ENCODE results near the gene SKI. TPM values are rescaled to one million over a fixed set of nuclear protein-coding genes. Genes with fewer than 3 reads are reported as not detected.

The SKI gene
- total RNA-seq, 4 donors from 2014 or later = 24.4 to 52.4 (median 32.2) TPM

DNA sequence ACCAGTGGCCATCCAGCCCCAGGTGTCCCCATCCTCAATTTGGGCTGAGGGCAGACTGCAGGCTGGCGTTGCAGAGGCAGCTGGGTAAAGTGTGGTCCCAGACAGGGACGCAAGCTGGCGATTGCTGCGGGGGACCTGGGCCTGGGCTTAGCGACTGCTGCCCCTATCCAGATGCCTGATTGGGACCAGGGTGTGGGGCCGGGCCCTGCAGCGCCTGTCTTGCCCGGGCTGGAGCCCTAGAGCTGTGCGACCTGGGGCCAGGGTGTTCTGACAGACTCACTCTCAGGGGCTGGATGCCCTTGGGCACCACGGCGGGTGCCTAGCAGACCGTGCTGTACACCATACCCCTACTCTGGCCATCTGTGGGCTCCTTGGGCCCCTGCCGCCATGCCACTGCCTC lies 17.3 kb upstream of the SKI start:
- Histone ChIP-seq H3K4me3 (no peak overlapping the region), H3K9me3 (no peaks in the 10 kb centered on the region), H3K27me3 (no peaks in the 10 kb centered on the region), H3K36me3 (no peaks in the 10 kb centered on the region), H3K4me1 (peaks cover 45 to 67% (median 55%) of the 10 kb centered on the region in 4 donors), H3K27ac (peak overlapping the region in 3 of 4 donors; percentile 90 to 92 (median 91))
- TF ChIP-seq, protein P1, sequence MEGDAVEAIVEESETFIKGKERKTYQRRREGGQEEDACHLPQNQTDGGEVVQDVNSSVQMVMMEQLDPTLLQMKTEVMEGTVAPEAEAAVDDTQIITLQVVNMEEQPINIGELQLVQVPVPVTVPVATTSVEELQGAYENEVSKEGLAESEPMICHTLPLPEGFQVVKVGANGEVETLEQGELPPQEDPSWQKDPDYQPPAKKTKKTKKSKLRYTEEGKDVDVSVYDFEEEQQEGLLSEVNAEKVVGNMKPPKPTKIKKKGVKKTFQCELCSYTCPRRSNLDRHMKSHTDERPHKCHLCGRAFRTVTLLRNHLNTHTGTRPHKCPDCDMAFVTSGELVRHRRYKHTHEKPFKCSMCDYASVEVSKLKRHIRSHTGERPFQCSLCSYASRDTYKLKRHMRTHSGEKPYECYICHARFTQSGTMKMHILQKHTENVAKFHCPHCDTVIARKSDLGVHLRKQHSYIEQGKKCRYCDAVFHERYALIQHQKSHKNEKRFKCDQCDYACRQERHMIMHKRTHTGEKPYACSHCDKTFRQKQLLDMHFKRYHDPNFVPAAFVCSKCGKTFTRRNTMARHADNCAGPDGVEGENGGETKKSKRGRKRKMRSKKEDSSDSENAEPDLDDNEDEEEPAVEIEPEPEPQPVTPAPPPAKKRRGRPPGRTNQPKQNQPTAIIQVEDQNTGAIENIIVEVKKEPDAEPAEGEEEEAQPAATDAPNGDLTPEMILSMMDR (IDR thresholded peaks at IDR 0.05) = no peak
- TF ChIP-seq EP300 (IDR thresholded peaks at IDR 0.05; ENCODE audit: low read depth) (no peak), POLR2AphosphoS5 (IDR thresholded peaks at IDR 0.05) (no peak), POLR2A (IDR thresholded peaks at IDR 0.05) (no peak)
- intact Hi-C loops (cut with DNase I; ENCODE audit: low total_unique reads) (no loop called here), in situ Hi-C loops (cut with MboI; ENCODE audit: low pct_ligation_motif_present in 1 of 4, low pct_unique_long_range_greater_than_20kb in 1 of 4, low sequenced_read_pairs in 3 of 4) (loop anchor here in 2 of 4 donors (25.0 kb wide), 1 partner anchor 102 kb away; no protein-coding TSS in a partner anchor)
- no peak for DNase-seq
- WGBS, 2 donors (ENCODE audit: low coverage in 1 of 2) = 93% methylated on average over 13 of the region's 13 CpGs; no CpG with 5 or more reads in 1 of the 2 donors

- peak; percentile 16 for DNase-seq
- 43% methylated on average over 10 of the region's 10 CpGs; no CpG with 5 or more reads in 1 of the 2 donors for WGBS, 2 donors (ENCODE audit: low coverage in 1 of 2)
- intact Hi-C loops (cut with DNase I; ENCODE audit: low total_unique reads) (no loop called here), in situ Hi-C loops (cut with MboI; ENCODE audit: low pct_ligation_motif_present in 1 of 4, low pct_unique_long_range_greater_than_20kb in 1 of 4, low sequenced_read_pairs in 3 of 4) (loop anchor here in 2 of 4 donors (25.0 kb wide), 1 partner anchor 100 kb away; no protein-coding TSS in a partner anchor)
- Histone ChIP-seq H3K9me3 (no peaks in the 10 kb centered on the region), H3K4me1 (peaks cover 41 to 59% (median 48%) of the 10 kb centered on the region in 4 donors), H3K27me3 (no peaks in the 10 kb centered on the region), H3K27ac (peak overlapping the region; percentile 90 to 97 (median 96)), H3K4me3 (peak overlapping the region in 2 of 4 donors; percentile 24 to 36), H3K36me3 (no peaks in the 10 kb centered on the region)
- TF ChIP-seq, protein P1 (IDR thresholded peaks at IDR 0.05) = no peak
- TF ChIP-seq POLR2A (IDR thresholded peaks at IDR 0.05) (no peak), POLR2AphosphoS5 (IDR thresholded peaks at IDR 0.05) (no peak), EP300 (IDR thresholded peaks at IDR 0.05; ENCODE audit: low read depth) (no peak)
Measured at GRCh38 chr1:2212274-2212531, 15.9 kb upstream of the SKI start.

- no peaks in the 10 kb centered on the region for H3K27me3 ChIP-seq
- peaks cover 41 to 53% (median 43%) of the 10 kb centered on the region in 4 donors for H3K4me1 ChIP-seq
- in situ Hi-C loops (cut with MboI; ENCODE audit: low pct_ligation_motif_present in 1 of 4, low pct_unique_long_range_greater_than_20kb in 1 of 4, low sequenced_read_pairs in 3 of 4) = loop anchor here in 2 of 4 donors (25.0 kb wide), 1 partner anchor 99 kb away; no protein-coding TSS in a partner anchor
- DNase-seq = peak; percentile 88
- H3K36me3 ChIP-seq = no peaks in the 10 kb centered on the region
- peak overlapping the region; percentile 11 to 36 (median 20) for H3K4me3 ChIP-seq
- intact Hi-C loops (cut with DNase I; ENCODE audit: low total_unique reads) = no loop called here
- peak overlapping the region; percentile 90 to 97 (median 96) for H3K27ac ChIP-seq
- WGBS, 2 donors (ENCODE audit: low coverage in 1 of 2) = 0 to 9% methylated on average over 7 to 47 of the region's 49 CpGs
- TF ChIP-seq, protein P1 (IDR thresholded peaks at IDR 0.05) = peak; percentile 26 to 68 (median 40)
- TF ChIP-seq POLR2AphosphoS5 (IDR thresholded peaks at IDR 0.05) (peak; percentile 57 to 71 (median 67)), EP300 (IDR thresholded peaks at IDR 0.05; ENCODE audit: low read depth) (no peak), POLR2A (IDR thresholded peaks at IDR 0.05) (peak; percentile 54)
- H3K9me3 ChIP-seq = no peaks in the 10 kb centered on the region
Measured at GRCh38 chr1:2212532-2213491, 15.3 kb upstream of the SKI start.

All from transverse colon (tissue), 4 donors.